H9 (cell line): ENCODE data around the gene PLAC8. TPM values are rescaled to one million over a fixed set of nuclear protein-coding genes. Genes with fewer than 3 reads are reported as not detected.
A peak's percentile ranks its signal among the peaks of the same experiment; 100 is the strongest.

Source experiments
- DNase-seq: peaks from one replicate; pipeline ENCODE4 v3.0.0-alpha.2; 2017
- H2AFZ ChIP-seq: one replicate; pipeline ENCODE4 v1.6.1; 2013; ENCODE audit warnings: mild to moderate bottlenecking, low read length, control low read depth, moderate library complexity
- H2AK5ac ChIP-seq: 2 replicates; pipeline ENCODE4 v1.6.1; 2013; ENCODE audit warnings: low read length, control low read depth, mixed read lengths; ENCODE audit not compliant: insufficient read length
- H2BK120ac ChIP-seq: one replicate; pipeline ENCODE4 v1.6.1; 2013; ENCODE audit warnings: low read depth, mild to moderate bottlenecking, low read length, control low read depth, inconsistent platforms; ENCODE audit not compliant: poor library complexity, severe bottlenecking
- H2BK12ac ChIP-seq: 2 replicates; pipeline ENCODE4 v1.6.1; 2013; ENCODE audit warnings: low read length, control low read depth, mixed read lengths, low read depth; ENCODE audit not compliant: insufficient read length
- H2BK15ac ChIP-seq: 2 replicates; pipeline ENCODE4 v1.6.1; 2013; ENCODE audit warnings: low read depth, low read length, control low read depth
- H2BK20ac ChIP-seq: one replicate; pipeline ENCODE4 v1.6.1; 2013; ENCODE audit warnings: low read depth, mild to moderate bottlenecking, low read length, control low read depth, inconsistent platforms; ENCODE audit not compliant: poor library complexity, severe bottlenecking
- H2BK5ac ChIP-seq: 2 replicates; pipeline ENCODE4 v1.6.1; 2013; ENCODE audit warnings: low read length, control low read depth, mixed read lengths; ENCODE audit not compliant: insufficient read length
- H3K14ac ChIP-seq: 2 replicates; pipeline ENCODE4 v1.6.1; 2013; ENCODE audit warnings: low read length, control low read depth; ENCODE audit not compliant: insufficient read depth
- H3K18ac ChIP-seq: 2 replicates; pipeline ENCODE4 v1.6.1; 2013; ENCODE audit warnings: low read depth, mild to moderate bottlenecking, mixed read lengths, low read length, control low read depth; ENCODE audit not compliant: insufficient read length
- H3K23ac ChIP-seq: 2 replicates; pipeline ENCODE4 v1.6.1; 2013; ENCODE audit warnings: low read length, control low read depth, mixed read lengths, low read depth; ENCODE audit not compliant: insufficient read length
- H3K23me2 ChIP-seq: 2 replicates; pipeline ENCODE4 v1.6.1; 2013; ENCODE audit warnings: low read depth, mild to moderate bottlenecking, mixed read lengths, low read length, control low read depth; ENCODE audit not compliant: insufficient read length, poor library complexity, severe bottlenecking
- H3K27ac ChIP-seq: 2 replicates; pipeline ENCODE4 v1.5.1; 2013; ENCODE audit warnings: low read length, control low read depth, mixed read lengths, low read depth; ENCODE audit not compliant: insufficient read length
- H3K27me3 ChIP-seq: 2 replicates; pipeline ENCODE4 v1.6.1; 2013; ENCODE audit warnings: low read length, control low read depth, inconsistent platforms; ENCODE audit not compliant: insufficient read depth
- H3K4ac ChIP-seq: 2 replicates; pipeline ENCODE4 v1.6.1; 2013; ENCODE audit warnings: low read depth, mild to moderate bottlenecking, control low read depth, inconsistent platforms, low read length, moderate library complexity
- H3K4me1 ChIP-seq: 2 replicates; pipeline ENCODE4 v1.6.1; 2013; ENCODE audit warnings: low read length, control low read depth, inconsistent platforms; ENCODE audit not compliant: insufficient read depth
- H3K4me2 ChIP-seq: 2 replicates; pipeline ENCODE4 v1.6.1; 2013; ENCODE audit warnings: low read length, control low read depth, mixed read lengths; ENCODE audit not compliant: insufficient read length, insufficient read depth
- H3K56ac ChIP-seq: 2 replicates; pipeline ENCODE4 v1.6.1; 2013; ENCODE audit warnings: low read depth, mild to moderate bottlenecking, mixed read lengths, low read length, control low read depth; ENCODE audit not compliant: insufficient read length
- H3K79me1 ChIP-seq: 2 replicates; pipeline ENCODE4 v1.6.1; 2013; ENCODE audit warnings: low read depth, mild to moderate bottlenecking, moderate library complexity, low read length, control low read depth, inconsistent platforms; ENCODE audit not compliant: insufficient read depth, poor library complexity, severe bottlenecking
- H3K79me2 ChIP-seq: 2 replicates; pipeline ENCODE4 v1.6.1; 2013; ENCODE audit warnings: low read length, control low read depth, inconsistent platforms; ENCODE audit not compliant: insufficient read depth
- H3K9ac ChIP-seq: 2 replicates; pipeline ENCODE4 v1.6.1; 2013; ENCODE audit warnings: low read length, control low read depth, mixed read lengths; ENCODE audit not compliant: insufficient read length; ENCODE audit errors: extremely low read depth
- H3K9me3 ChIP-seq: one replicate; pipeline ENCODE4 v1.6.1; 2013; ENCODE audit warnings: low read depth, low read length, inconsistent platforms; ENCODE audit not compliant: control insufficient read depth
- H3T11ph ChIP-seq: one replicate; pipeline ENCODE4 v1.6.1; 2013; ENCODE audit warnings: mild to moderate bottlenecking, low read length, control low read depth, inconsistent platforms
- H4K20me1 ChIP-seq: one replicate; pipeline ENCODE4 v1.6.1; 2013; ENCODE audit not compliant: control insufficient read depth, insufficient read length, insufficient read depth
- H4K5ac ChIP-seq: 2 replicates; pipeline ENCODE4 v1.6.1; 2013; ENCODE audit warnings: low read depth, mild to moderate bottlenecking, mixed read lengths, low read length, control low read depth; ENCODE audit not compliant: insufficient read length
- H4K8ac ChIP-seq: replicated peaks from 2 replicates; pipeline ENCODE4 v1.6.1; 2013; ENCODE audit warnings: low read length, control low read depth, mixed read lengths, low read depth; ENCODE audit not compliant: insufficient read length
- H4K91ac ChIP-seq: 2 replicates; pipeline ENCODE4 v1.6.1; 2013; ENCODE audit warnings: low read depth, mild to moderate bottlenecking, moderate library complexity, mixed read lengths, low read length, control low read depth; ENCODE audit not compliant: insufficient read length
- H3K27ac Mint-ChIP-seq, 3 experiments: 2 replicates in 2 of 3; 3 replicates in 1 of 3; pipeline ENCODE4 v1.8.0; 2020 to 2021; ENCODE audit warnings: mixed read lengths in 3 of 3, mild to moderate bottlenecking in 1 of 3, moderate library complexity in 1 of 3
- H3K27me3 Mint-ChIP-seq: 2 replicates; pipeline ENCODE4 v1.8.0; 2021; ENCODE audit warnings: low read depth, mild to moderate bottlenecking, moderate library complexity, mixed read lengths
- H3K36me3 Mint-ChIP-seq, 3 experiments: 2 replicates in 2 of 3; 3 replicates in 1 of 3; pipeline ENCODE4 v1.8.0; 2020 to 2021; ENCODE audit warnings: low read depth in 3 of 3, mixed read lengths in 3 of 3; ENCODE audit not compliant: insufficient read depth in 1 of 3
- H3K4me1 Mint-ChIP-seq, 2 experiments: 2 replicates each; pipeline ENCODE4 v1.8.0; 2020; ENCODE audit warnings: mixed read lengths in 2 of 2
- H3K4me3 Mint-ChIP-seq, 2 experiments: 2 replicates in 1 of 2; 3 replicates in 1 of 2; pipeline ENCODE4 v1.8.0; 2020 to 2021; ENCODE audit warnings: mild to moderate bottlenecking in 2 of 2, mixed read lengths in 2 of 2, moderate library complexity in 1 of 2
- H3K9me3 Mint-ChIP-seq, 2 experiments: 2 replicates in 1 of 2; 3 replicates in 1 of 2; pipeline ENCODE4 v1.8.0; 2020; ENCODE audit warnings: mild to moderate bottlenecking in 2 of 2, mixed read lengths in 2 of 2, moderate library complexity in 1 of 2
- CTCF ChIP-seq: fragments of 200-600 bp; sonication (generic); conservative IDR thresholded peaks from 3 replicates; pipeline ENCODE4 v1.8.0; 2021; ENCODE audit warnings: antibody characterized with exemption, mild to moderate bottlenecking
- total RNA-seq: library from RNA; stranded (reverse); gene quantifications from 2 replicates; pipeline ENCODE4 v1.2.1, GENCODE V29; 2021

The PLAC8 gene
- total RNA-seq, 1 experiment from 2014 or later, result 1.6 TPM

- DNase-seq, result no peak
- Histone ChIP-seq H3K23ac (no peak overlapping the region), H2BK20ac (no peak overlapping the region), H4K5ac (no peak overlapping the region), H2BK12ac (no peak overlapping the region), H3K9ac (no peak overlapping the region), H3K14ac (no peak overlapping the region), H3T11ph (no peak overlapping the region), H4K20me1 (no peaks in the 10 kb centered on the region), H3K27me3 (no peaks in the 10 kb centered on the region), H2BK120ac (no peak overlapping the region), H3K4ac (no peak overlapping the region), H3K79me1 (no peaks in the 10 kb centered on the region), H2AFZ (no peak overlapping the region), H3K4me2 (no peak overlapping the region), H3K56ac (no peak overlapping the region), H3K9me3 (no peaks in the 10 kb centered on the region), H2AK5ac (no peak overlapping the region), H2BK5ac (no peak overlapping the region), H3K79me2 (no peaks in the 10 kb centered on the region), H4K8ac (no peak overlapping the region), H3K27ac (no peak overlapping the region), H4K91ac (no peak overlapping the region), H3K23me2 (peaks cover 5% of the 10 kb centered on the region), H2BK15ac (no peak overlapping the region), H3K18ac (no peak overlapping the region), H3K4me1 (no peaks in the 10 kb centered on the region)
- TF ChIP-seq CTCF, result no peak
- Mint-ChIP-seq H3K36me3 (no peaks in the 10 kb centered on the region), H3K9me3 (no peaks in the 10 kb centered on the region; a peak in 1 of 5 replicates), H3K27me3 (no peaks in the 10 kb centered on the region; the same call in 1 of the 2 replicates), H3K27ac (peak overlapping the region in 1 of 3 experiments; percentile 83; a peak in 1 of 7 replicates), H3K4me1 (peaks cover 34% of the 10 kb centered on the region in 2 experiments), H3K4me3 (no peak overlapping the region)
Measured at GRCh38 chr4:83115000-83115399, 471 bp upstream of the PLAC8 start.
